Measurements from ENCODE around the gene GPRC5B.

GPRC5B gene

DNA sequence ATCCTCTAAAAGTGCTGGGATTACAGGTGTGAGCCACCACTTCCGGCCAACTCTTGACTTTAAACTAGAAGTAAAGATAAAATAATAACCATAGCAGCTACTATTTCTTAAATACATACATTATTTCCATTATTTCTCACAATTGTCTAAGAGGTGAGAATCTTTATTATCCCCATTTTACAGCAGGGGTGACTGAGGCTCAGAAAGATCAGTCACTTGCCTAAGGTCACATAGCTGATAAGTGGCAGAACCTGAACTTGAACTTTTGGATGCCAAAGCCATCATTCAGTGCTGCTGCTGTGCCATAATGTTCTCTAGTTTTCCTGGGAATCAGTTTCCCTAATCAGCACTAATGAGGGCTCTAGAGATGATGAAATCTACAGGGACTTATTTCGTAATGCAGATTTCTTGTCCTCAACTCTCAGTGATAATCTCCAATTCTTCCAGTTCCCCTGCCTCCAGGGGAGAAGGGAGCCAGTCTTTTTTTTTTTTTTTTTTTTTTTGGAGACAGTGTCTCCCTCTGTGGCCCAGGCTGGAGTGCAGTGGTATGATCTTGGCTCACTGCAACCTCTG, 25.2 kb upstream of the GPRC5B start:
- H3K36me3 Mint-ChIP-seq (ENCODE audit: low read depth): no peaks in the 10 kb centered on the region
- H3K27me3 Mint-ChIP-seq: peaks cover 17% of the 10 kb centered on the region
- no peak overlapping the region for H3K27ac Mint-ChIP-seq
- H3K9me3 Mint-ChIP-seq: no peaks in the 10 kb centered on the region
- no peak overlapping the region for H3K4me3 Mint-ChIP-seq
- no peaks in the 10 kb centered on the region for H3K4me1 Mint-ChIP-seq (ENCODE audit: low read depth)

DNA sequence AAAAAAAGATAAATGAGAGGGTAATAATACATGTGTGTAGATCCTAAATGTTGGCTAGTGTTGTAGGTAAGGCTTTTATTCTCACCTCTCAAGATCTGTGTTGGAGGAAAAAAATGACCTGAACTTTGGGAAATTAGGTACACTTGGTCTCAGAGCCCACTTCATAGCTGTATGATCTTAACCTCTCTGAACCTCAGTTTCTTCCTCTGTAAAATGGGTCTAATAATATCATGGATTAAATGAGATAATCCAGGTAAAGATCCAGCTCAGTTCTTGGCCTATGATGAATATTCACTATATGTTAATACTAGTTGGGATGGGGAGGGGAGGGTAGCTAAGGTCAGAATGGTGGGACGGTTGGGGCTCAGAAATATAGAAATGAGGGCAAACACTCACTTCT, 24.3 kb upstream of the GPRC5B start:
- H3K4me3 Mint-ChIP-seq: no peak overlapping the region
- peaks cover 17% of the 10 kb centered on the region for H3K27me3 Mint-ChIP-seq
- no peaks in the 10 kb centered on the region for H3K9me3 Mint-ChIP-seq
- H3K36me3 Mint-ChIP-seq (ENCODE audit: low read depth): no peaks in the 10 kb centered on the region
- H3K4me1 Mint-ChIP-seq (ENCODE audit: low read depth): no peaks in the 10 kb centered on the region
- no peak overlapping the region for H3K27ac Mint-ChIP-seq

DNA sequence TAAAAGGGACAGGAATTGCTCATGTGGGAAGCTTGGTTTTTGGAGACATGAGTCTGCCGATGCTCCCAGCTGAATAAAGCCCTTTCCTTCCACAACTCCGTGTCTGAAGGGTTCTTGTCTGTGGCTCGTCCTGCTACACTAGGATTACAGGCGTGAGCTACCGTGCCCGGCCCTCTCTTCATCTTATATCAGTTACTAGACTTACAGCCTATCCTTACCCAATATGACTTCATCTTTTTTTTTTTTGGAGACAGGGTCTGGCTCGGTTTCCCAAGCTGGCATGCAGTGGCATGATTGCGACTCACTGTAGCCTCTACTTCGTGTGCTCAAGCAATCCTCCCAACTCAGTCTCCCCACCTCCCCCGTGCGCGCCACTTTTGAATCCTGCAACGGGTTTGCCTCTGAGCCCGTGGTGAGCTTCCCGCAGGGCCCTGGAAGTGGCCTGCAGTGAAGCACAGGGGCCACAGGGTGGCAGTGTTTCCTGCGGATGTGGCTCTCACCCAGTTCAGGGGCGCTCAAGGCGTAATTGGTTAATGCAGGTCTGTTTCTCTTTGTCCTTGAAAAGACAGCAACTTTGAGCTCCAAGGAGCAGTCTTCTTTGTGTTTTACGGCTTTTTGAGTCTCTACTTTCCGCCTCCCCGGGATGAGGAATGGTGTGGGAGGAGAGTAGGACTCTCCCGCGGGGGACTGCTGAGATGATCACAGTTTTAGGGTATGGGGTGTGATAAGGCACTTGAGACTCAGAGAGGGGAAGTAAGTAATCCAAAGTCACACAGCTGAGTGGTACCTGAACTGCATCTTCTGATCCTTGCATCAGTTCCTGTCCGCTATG, 22.7 kb upstream of the GPRC5B start:
- Mint-ChIP-seq H3K27ac (no peak overlapping the region), H3K4me1 (ENCODE audit: low read depth) (no peaks in the 10 kb centered on the region), H3K36me3 (ENCODE audit: low read depth) (no peaks in the 10 kb centered on the region), H3K4me3 (no peak overlapping the region), H3K27me3 (peaks cover 13% of the 10 kb centered on the region), H3K9me3 (no peaks in the 10 kb centered on the region)

DNA sequence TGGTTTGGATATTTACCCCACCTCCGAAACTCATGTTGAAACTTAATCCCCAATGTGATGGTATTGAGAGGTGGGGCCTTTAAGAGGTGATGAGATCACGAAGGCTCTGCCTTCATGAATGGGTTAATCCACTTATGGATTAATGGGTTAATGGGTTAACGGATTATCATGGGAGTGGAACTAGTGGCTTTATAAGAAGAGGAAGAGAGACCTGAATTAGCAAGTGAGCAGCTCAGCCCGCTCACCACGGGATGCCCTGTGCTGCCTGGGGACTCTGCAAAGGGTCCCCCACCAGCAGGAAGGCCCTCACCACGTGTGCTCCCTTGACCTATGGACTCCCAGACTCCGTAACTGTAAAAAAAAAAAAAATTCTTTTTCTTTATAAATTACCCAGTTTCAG, 16.5 kb upstream of the GPRC5B start:
- H3K36me3 Mint-ChIP-seq (ENCODE audit: low read depth): no peaks in the 10 kb centered on the region
- H3K4me1 Mint-ChIP-seq (ENCODE audit: low read depth): no peaks in the 10 kb centered on the region
- H3K9me3 Mint-ChIP-seq: no peaks in the 10 kb centered on the region

DNA sequence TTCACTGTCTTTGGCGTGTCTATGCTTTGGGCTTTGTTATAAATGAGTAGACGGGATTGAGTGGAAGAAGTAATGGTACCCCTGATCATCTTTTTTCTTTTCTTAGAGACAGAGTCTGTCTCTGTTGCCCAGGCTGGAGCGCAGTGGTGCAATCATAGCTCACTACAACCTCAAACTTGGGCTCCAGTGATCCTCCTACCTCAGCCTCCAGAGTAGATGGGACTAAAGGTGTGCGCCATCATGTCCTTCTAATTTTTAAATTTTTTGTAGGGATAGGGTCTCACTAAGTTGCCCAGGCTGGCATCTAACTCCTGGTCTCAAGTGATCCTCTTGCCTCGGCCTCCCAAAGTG, 14.9 kb upstream of the GPRC5B start:
- Mint-ChIP-seq H3K36me3 (ENCODE audit: low read depth) (no peaks in the 10 kb centered on the region), H3K27me3 (peaks cover 11% of the 10 kb centered on the region), H3K4me1 (ENCODE audit: low read depth) (no peaks in the 10 kb centered on the region), H3K9me3 (no peaks in the 10 kb centered on the region), H3K27ac (no peak overlapping the region), H3K4me3 (no peak overlapping the region)

More for the DNA sequence above, 16.5 kb upstream of the GPRC5B start:
- peaks cover 11% of the 10 kb centered on the region for H3K27me3 Mint-ChIP-seq
- no peak overlapping the region for H3K27ac Mint-ChIP-seq
- H3K4me3 Mint-ChIP-seq: no peak overlapping the region

DNA sequence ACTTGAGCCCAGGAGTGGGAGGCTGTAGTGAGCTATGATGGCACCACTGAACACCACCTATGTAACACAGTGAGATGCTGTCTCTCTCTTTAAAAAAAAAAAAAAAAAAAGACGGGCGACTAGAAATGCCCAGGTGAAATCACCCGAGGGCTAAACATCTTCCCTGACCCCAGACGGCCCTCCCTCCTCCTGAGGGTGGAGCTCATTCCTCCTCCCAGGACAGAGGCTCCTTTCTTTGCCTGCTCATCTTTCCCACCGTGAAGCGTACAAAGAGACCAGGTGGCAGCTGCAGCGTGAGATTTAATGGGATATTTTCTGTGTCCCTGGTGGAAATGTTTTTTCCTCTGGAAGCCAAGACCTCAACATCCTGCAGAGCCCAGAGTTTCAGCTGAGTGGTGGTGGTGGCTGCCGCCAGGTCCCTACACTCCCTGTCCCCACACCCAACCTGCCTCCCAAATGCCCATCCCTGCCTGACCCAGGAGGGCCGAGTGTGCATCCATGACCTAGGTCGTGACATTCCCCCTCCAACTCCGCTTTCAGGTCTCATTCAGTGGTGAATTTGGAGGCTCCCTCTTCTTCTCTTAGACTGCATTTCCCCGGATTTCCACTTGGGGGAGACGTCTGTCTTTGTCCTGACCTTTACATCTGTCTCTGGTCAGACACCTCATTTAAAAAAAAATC, 14.4 kb upstream of the GPRC5B start:
- Mint-ChIP-seq H3K9me3 (no peaks in the 10 kb centered on the region), H3K27ac (no peak overlapping the region), H3K27me3 (peaks cover 11% of the 10 kb centered on the region), H3K36me3 (ENCODE audit: low read depth) (no peaks in the 10 kb centered on the region), H3K4me1 (ENCODE audit: low read depth) (no peaks in the 10 kb centered on the region), H3K4me3 (no peak overlapping the region)

DNA sequence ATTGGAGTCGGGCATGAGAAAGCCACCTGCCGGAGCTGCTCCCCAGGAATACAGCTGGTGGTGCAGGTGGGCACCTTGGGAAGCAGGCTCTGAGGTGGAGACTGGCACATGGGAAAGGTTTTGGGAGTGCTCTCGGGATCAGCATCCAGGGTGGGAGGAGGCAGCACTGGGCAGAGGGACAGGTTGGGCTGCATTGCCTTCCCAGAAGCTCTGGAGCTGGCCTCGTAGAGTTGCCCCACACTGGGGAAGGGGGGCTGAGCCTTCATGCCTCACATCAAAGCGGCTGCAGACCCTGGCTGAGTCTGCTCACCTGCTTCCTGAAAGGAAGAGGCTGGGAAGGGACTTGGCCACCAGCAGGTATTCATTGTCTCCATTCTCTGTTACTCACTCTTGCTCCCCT, 13.5 kb upstream of the GPRC5B start:
- no peaks in the 10 kb centered on the region for H3K36me3 Mint-ChIP-seq (ENCODE audit: low read depth)
- H3K4me3 Mint-ChIP-seq: no peak overlapping the region
- no peaks in the 10 kb centered on the region for H3K9me3 Mint-ChIP-seq
- no peak overlapping the region for H3K27ac Mint-ChIP-seq
- peaks cover 11% of the 10 kb centered on the region for H3K27me3 Mint-ChIP-seq
- no peaks in the 10 kb centered on the region for H3K4me1 Mint-ChIP-seq (ENCODE audit: low read depth)

DNA sequence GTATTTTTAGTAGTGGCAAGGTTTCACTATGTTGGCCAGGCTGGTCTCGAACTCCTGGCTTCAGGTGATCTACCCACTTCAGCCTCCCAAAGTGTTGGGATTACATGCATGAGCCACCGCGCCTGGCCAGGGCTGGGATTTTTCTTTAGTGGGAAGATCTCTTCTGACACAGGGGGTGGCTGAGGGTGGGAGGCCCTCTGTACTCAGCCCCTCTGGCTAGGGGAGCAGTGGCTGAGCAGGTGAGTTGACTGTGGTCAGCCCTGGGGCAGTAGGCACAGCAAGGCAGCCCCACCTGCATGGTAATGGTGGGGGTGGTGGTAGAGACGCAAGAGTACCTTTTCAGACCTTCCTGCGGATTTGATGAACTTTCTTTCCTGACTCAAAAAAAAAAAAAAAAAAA, 12.3 kb upstream of the GPRC5B start:
- Mint-ChIP-seq H3K27me3 (peaks cover 11% of the 10 kb centered on the region), H3K27ac (no peak overlapping the region), H3K4me1 (ENCODE audit: low read depth) (no peaks in the 10 kb centered on the region), H3K4me3 (no peak overlapping the region), H3K9me3 (no peaks in the 10 kb centered on the region), H3K36me3 (ENCODE audit: low read depth) (no peaks in the 10 kb centered on the region)

DNA sequence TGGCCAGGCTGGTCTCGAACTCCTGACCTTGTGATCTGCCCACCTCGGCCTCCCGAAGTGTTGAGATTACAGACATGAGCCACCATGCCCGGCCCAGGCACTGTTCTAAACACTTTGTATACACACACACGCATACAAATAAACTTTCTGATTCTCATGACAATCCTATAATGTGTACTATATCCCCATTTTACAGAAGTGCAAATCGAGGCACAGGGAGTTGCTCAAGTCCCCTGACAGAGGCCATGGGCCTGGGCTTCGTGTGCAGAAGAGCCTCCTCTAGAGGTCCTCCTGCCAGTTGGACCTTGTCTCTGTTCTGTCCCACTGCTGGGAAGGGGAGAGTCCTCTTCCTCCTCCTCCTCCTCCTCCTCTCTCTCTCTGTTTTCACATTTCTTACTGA, 9.9 kb upstream of the GPRC5B start:
- Mint-ChIP-seq H3K4me3 (no peak overlapping the region), H3K27ac (no peak overlapping the region), H3K4me1 (ENCODE audit: low read depth) (no peaks in the 10 kb centered on the region), H3K9me3 (no peaks in the 10 kb centered on the region), H3K36me3 (ENCODE audit: low read depth) (no peaks in the 10 kb centered on the region), H3K27me3 (peaks cover 11% of the 10 kb centered on the region)

DNA sequence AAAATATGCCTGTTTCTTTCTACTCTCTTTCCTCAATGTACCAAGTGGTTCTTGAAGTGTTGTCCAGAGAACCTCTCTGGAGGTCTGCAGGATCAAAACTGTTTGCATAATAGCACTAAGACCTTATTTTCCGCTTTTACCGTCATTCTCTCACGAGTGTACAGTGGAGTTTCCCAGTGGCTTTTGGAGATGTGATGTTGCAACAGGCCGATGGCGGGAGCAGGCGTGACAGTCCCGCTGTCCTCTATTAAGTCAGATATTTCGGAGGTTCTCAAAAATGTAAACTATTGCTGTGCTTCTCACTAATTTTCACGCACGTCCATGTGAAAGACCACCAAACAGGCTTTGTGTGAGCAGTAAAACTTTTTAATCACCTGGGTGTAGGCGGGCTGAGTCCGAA, 8.3 kb upstream of the GPRC5B start:
- H3K9me3 Mint-ChIP-seq: no peaks in the 10 kb centered on the region
- no peaks in the 10 kb centered on the region for H3K36me3 Mint-ChIP-seq (ENCODE audit: low read depth)
- peaks cover 7% of the 10 kb centered on the region for H3K4me1 Mint-ChIP-seq (ENCODE audit: low read depth)
- peaks cover 4% of the 10 kb centered on the region for H3K27me3 Mint-ChIP-seq
- H3K27ac Mint-ChIP-seq: no peak overlapping the region
- no peak overlapping the region for H3K4me3 Mint-ChIP-seq

DNA sequence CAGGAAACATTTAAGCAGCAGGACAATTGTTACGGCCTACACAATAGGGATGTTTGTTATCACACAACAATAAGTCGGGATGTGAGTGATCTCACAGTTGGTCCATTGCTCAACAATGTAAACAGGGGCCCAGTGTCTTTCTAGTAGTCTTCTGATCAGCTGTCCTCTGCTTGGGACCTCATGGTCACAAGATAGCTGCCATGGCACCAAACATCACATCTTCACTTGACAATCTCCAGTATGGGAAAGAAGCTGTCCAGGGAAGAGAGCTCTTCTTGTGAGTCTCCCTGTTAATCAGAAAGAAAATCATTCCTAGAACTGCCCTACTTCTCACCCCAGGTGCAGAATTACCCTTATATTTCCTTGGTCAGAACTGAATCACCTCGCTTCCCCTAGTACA, 6.3 kb upstream of the GPRC5B start:
- H3K27me3 Mint-ChIP-seq: peaks cover 4% of the 10 kb centered on the region
- no peak overlapping the region for H3K4me3 Mint-ChIP-seq
- no peaks in the 10 kb centered on the region for H3K9me3 Mint-ChIP-seq
- peaks cover 14% of the 10 kb centered on the region for H3K4me1 Mint-ChIP-seq (ENCODE audit: low read depth)
- H3K27ac Mint-ChIP-seq: no peak overlapping the region
- H3K36me3 Mint-ChIP-seq (ENCODE audit: low read depth): no peaks in the 10 kb centered on the region

DNA sequence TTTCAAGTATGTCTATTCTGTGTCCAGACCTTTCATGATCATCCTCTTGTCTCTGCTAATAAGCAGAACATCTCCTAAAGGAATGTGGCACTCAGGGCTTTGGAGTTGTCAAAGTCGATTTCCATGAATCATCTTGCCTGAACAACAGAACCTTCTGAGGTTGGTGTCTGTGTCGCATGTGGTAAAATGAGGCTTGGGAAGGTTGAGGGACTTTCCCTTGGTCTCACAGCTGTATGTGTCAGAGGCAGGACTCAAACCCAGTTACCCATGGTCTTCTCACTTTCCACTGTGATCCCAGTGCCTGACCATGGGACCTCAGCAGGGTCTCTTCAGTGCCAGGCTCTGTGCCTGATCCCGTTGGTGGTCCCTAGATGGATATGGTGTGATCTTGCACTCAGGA, 4.2 kb upstream of the GPRC5B start:
- no peaks in the 10 kb centered on the region for H3K36me3 Mint-ChIP-seq (ENCODE audit: low read depth)
- peaks cover 13% of the 10 kb centered on the region for H3K27me3 Mint-ChIP-seq
- no peak overlapping the region for H3K4me3 Mint-ChIP-seq
- H3K4me1 Mint-ChIP-seq (ENCODE audit: low read depth): peaks cover 24% of the 10 kb centered on the region
- H3K9me3 Mint-ChIP-seq: no peaks in the 10 kb centered on the region
- no peak overlapping the region for H3K27ac Mint-ChIP-seq

DNA sequence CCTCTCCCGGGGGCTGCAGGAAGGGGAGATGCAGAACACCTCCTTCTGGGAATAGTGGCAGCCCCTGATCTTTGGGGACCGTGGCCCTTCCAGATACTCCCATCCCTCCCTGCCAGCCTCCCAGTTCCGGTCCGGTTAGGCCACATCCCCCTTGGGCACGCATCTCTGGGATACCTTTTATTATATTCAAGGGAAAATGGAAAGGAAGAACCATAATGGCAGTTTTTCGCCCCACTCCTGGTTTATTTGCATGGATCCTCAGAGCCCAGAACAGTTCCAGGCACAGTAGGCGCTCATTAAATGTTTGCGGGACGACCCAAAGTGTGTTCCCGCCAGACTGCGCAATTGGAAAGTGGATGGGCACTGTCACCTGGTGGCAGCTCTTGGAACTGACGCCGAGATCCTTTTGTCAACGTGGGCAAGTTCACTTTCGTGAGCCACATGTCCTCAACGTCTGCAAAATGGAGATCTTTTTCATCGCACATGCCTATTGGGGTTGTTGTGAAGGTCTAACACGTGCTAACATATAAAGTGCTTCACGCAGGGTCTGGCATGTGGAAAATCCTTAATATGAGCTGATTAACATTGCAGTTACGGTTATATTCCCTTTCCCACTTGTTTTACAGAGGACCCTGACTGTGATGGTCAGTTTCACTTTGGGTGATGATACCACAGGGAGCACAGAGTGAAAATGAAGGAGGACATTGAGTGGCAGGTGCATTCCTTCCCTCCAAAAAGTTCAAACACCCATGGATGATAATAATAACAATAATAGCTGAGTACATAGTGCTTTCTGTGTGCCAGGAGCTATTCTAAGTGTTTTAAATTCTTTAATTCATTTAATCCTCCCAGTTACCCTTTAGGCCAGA, 1.7 kb upstream of the GPRC5B start:
- peaks cover 27% of the 10 kb centered on the region for H3K4me1 Mint-ChIP-seq (ENCODE audit: low read depth)
- H3K4me3 Mint-ChIP-seq: peak overlapping the region; percentile 77
- no peaks in the 10 kb centered on the region for H3K9me3 Mint-ChIP-seq
- H3K27me3 Mint-ChIP-seq: peaks cover 27% of the 10 kb centered on the region
- H3K27ac Mint-ChIP-seq: no peak overlapping the region
- H3K36me3 Mint-ChIP-seq (ENCODE audit: low read depth): no peaks in the 10 kb centered on the region

DNA sequence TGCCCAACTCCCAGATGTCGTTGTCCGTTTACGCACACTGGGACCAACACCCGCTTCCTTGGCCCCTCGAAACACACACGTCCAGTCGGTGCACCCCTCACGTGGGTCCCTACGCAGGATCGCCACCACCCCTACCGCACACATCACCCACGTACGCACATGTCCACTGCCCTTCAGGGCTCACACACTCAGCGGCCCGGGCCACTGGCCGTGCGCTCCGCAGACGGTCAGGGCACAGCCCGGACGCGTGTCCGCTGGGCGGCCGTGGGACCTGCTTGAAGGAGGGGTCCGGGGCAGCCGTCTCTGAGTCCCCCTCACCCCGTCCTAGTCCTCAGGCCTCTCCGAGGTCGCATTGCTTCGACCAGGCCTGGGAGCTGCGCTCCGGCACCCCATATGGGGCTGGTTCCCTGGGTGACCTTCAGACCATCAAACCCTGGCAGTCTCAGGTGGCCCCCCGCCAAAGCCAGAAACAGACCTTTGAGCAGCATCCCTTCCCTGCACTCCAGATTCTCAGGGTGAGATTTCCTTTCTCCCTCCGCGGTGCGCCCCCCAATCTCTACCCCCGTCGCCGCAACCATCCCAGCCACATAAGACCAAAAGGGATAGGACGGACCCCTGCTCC, 914 bp upstream of the GPRC5B start:
- Mint-ChIP-seq H3K4me3 (peak overlapping the region; percentile 77), H3K9me3 (no peaks in the 10 kb centered on the region), H3K4me1 (ENCODE audit: low read depth) (peaks cover 27% of the 10 kb centered on the region), H3K27ac (no peak overlapping the region), H3K27me3 (peaks cover 27% of the 10 kb centered on the region), H3K36me3 (ENCODE audit: low read depth) (no peaks in the 10 kb centered on the region)
